Measurements from ENCODE around the gene CNOT4. TPM values are rescaled to one million over a fixed set of nuclear protein-coding genes. Genes with fewer than 3 reads are reported as not detected.

CNOT4 gene
- total RNA-seq, 1 experiment from 2014 or later = 16.6 TPM

- TF ChIP-seq, protein P1, sequence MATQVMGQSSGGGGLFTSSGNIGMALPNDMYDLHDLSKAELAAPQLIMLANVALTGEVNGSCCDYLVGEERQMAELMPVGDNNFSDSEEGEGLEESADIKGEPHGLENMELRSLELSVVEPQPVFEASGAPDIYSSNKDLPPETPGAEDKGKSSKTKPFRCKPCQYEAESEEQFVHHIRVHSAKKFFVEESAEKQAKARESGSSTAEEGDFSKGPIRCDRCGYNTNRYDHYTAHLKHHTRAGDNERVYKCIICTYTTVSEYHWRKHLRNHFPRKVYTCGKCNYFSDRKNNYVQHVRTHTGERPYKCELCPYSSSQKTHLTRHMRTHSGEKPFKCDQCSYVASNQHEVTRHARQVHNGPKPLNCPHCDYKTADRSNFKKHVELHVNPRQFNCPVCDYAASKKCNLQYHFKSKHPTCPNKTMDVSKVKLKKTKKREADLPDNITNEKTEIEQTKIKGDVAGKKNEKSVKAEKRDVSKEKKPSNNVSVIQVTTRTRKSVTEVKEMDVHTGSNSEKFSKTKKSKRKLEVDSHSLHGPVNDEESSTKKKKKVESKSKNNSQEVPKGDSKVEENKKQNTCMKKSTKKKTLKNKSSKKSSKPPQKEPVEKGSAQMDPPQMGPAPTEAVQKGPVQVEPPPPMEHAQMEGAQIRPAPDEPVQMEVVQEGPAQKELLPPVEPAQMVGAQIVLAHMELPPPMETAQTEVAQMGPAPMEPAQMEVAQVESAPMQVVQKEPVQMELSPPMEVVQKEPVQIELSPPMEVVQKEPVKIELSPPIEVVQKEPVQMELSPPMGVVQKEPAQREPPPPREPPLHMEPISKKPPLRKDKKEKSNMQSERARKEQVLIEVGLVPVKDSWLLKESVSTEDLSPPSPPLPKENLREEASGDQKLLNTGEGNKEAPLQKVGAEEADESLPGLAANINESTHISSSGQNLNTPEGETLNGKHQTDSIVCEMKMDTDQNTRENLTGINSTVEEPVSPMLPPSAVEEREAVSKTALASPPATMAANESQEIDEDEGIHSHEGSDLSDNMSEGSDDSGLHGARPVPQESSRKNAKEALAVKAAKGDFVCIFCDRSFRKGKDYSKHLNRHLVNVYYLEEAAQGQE (IDR thresholded peaks at IDR 0.05; ENCODE audit: low read depth) = no peak
- no peak for TF ChIP-seq SP1 (IDR thresholded peaks at IDR 0.05; ENCODE audit: low read depth)
- TF ChIP-seq EZH2 (IDR thresholded peaks at IDR 0.05) = no peak
- TF ChIP-seq, protein P2, sequence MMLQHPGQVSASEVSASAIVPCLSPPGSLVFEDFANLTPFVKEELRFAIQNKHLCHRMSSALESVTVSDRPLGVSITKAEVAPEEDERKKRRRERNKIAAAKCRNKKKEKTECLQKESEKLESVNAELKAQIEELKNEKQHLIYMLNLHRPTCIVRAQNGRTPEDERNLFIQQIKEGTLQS (IDR thresholded peaks at IDR 0.05) = no peak
Observed at GRCh38 chr7:135430626-135431025, 79.3 kb downstream of the CNOT4 start (continued).

DNA sequence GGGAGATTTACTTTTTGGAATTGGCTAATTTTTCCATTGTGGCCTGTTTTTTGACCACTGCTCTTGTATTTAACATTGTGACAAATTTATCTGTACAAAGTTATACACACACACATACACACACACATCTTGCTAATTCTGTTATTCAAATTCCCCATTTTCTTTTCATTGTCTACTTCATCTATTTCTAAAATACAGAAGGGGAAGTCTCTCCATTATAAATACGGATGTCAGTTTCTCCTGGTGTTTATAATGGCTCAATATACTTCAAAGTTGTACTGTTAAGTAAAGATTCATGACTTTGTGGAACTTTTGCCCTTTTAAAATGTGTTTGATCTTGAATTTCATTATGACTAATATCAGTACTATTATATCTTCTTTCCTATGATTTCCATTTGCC is 81.0 kb downstream of the CNOT4 start:
- no peaks in the 10 kb centered on the region for H3K9me2 ChIP-seq (ENCODE audit: insufficient read depth)
- H3K27ac ChIP-seq (ENCODE audit: low read depth, low read length) = no peak overlapping the region
- RAD21 ChIA-PET (ENCODE audit: low non-redundant PET in 1 of 2, low total read pairs in 2 of 2, uncharacterized antibody in 2 of 2, unreplicated experiment in 2 of 2) = no interaction called here
- H4K20me1 ChIP-seq (ENCODE audit: insufficient read depth) = no peaks in the 10 kb centered on the region
- TF ChIP-seq POLR2AphosphoS5 (IDR thresholded peaks at IDR 0.05; ENCODE audit: low read depth, low read length) = no peak
- no peaks in the 10 kb centered on the region for H3K9me3 ChIP-seq (ENCODE audit: control insufficient read depth in 1 of 2, insufficient read depth in 1 of 2, low read depth in 1 of 2, low read length in 2 of 2)
- H3K9ac ChIP-seq (ENCODE audit: low read length) = no peak overlapping the region
- POLR2A ChIA-PET = no interaction called here
- H3K4me1 ChIP-seq (ENCODE audit: control insufficient read depth in 1 of 2, insufficient read depth in 2 of 2, low read length in 2 of 2) = no peaks in the 10 kb centered on the region
- BruUV-seq (replicated peaks) = no TSS peak
- CTCF ChIA-PET = no interaction called here
- DNase-seq (ENCODE audit: low read depth, low spot score) (no peak), ATAC-seq (no peak)
- H3K79me2 ChIP-seq (ENCODE audit: insufficient read depth, low read length) = peaks cover 53% of the 10 kb centered on the region
- intact Hi-C loops (cut with micrococcal nuclease) = no loop called here
- no peaks in the 10 kb centered on the region for H3K36me3 ChIP-seq (ENCODE audit: control insufficient read depth in 1 of 2, insufficient read depth in 2 of 2, low read length in 2 of 2)
- H3K4me3 ChIP-seq (replicated peaks in 1 of 2; ENCODE audit: low read depth in 1 of 2, low read length in 2 of 2) = no peak overlapping the region
- H3K27me3 ChIP-seq (ENCODE audit: insufficient read depth, low read length) = no peaks in the 10 kb centered on the region
- H2AFZ ChIP-seq (ENCODE audit: low read depth, low read length, poor library complexity, severe bottlenecking) = no peak overlapping the region
- H3K4me2 ChIP-seq (ENCODE audit: low read length) = no peak overlapping the region
